Measurements from ENCODE around the gene USH2A. TPM values are rescaled to one million over a fixed set of nuclear protein-coding genes. Genes with fewer than 3 reads are reported as not detected.

USH2A gene
- total and polyA plus RNA-seq, 5 donors from 2014 or later: not detected

DNA sequence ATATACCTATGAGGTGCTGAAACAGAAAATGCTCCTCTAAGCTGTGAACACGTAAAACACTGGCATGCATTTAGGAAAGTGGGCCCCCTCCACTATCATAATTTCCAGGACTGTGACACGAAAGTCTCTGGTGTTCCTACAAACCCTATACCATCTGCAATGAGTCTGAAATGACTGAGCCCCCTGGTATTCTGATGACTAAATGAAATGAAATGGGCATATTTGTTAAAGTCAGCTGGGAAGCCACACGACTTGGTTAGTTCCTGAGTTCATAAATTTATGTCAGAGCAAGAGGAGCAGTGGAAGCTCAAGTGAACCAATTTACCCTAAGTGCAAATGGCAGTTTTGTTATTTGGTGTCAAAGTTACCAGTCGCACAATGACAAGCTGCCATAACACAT is 673.8 kb downstream of the USH2A start:
- no peak overlapping the region for H3K27ac ChIP-seq (ENCODE audit: insufficient read depth, low read length, poor library complexity, severe bottlenecking)
- no peak for ATAC-seq (ENCODE audit: low read depth in 2 of 2)
- no peak for DNase-seq
- Mint-ChIP-seq H3K36me3 (no peaks in the 10 kb centered on the region), H3K4me1 (no peaks in the 10 kb centered on the region), H3K4me3 (no peak overlapping the region), H3K27ac (no peak overlapping the region), H3K27me3 (no peaks in the 10 kb centered on the region), H3K9me3 (peaks cover 0 to 9% (median 1%) of the 10 kb centered on the region in 7 donors)
- H3K4me1 ChIP-seq (ENCODE audit: control insufficient read depth, insufficient read depth, low read length, poor library complexity, severe bottlenecking): no peaks in the 10 kb centered on the region
- no peak overlapping the region for H3K4me3 ChIP-seq (ENCODE audit: low read depth, low read length)
- no peaks in the 10 kb centered on the region for H3K36me3 ChIP-seq (ENCODE audit: control insufficient read depth, insufficient read depth, low read length)
- no peaks in the 10 kb centered on the region for H3K27me3 ChIP-seq (ENCODE audit: control insufficient read depth, insufficient read depth, low read length)
- H3K9me3 ChIP-seq (ENCODE audit: control insufficient read depth in 2 of 2, low read length in 2 of 2): no peaks in the 10 kb centered on the region

DNA sequence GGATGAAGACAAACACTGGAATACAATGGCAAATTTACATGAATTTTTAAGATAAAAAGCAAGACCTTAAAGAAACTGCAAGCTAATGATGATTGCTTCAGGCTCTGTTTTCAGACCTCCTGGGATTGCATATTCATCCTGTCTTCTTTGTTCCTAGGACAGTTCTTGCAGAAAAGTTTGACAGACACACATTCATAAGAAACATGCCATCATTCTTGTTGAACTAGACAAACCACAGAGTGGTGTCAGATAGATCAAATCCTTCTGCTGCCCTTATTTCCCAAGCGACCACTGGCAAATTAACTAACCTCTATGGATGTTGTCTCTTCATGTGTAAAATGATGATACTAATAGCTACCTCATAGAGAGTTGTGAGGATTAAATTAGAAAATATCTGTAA is 674.8 kb downstream of the USH2A start:
- no peaks in the 10 kb centered on the region for H3K4me1 Mint-ChIP-seq
- H3K36me3 ChIP-seq (ENCODE audit: control insufficient read depth, insufficient read depth, low read length): no peaks in the 10 kb centered on the region

DNA sequence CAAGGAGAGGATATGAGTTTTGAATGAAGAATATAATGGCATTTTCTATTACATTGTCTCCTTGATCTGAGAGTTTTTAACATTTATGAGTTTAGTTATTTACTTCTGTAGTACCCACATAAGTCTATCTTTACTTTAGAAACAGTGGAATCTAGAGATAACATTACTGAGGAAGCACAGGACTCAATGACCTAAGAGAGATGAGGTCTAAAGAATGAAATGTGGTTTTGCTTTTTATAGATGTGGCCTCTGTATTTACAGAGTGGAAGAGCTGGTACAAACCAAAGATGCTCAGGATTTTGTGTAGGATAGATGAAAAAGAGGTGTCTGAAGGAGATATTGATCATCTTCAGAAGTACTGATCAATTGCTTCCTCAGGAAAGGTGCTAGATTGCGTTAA is 678.8 kb downstream of the USH2A start:
- ATAC-seq (ENCODE audit: low read depth in 2 of 2) (no peak), DNase-seq (no peak)
- Mint-ChIP-seq H3K27ac (no peak overlapping the region), H3K36me3 (no peaks in the 10 kb centered on the region), H3K4me3 (no peak overlapping the region), H3K9me3 (peaks cover 0 to 5% (median 2%) of the 10 kb centered on the region in 7 donors), H3K27me3 (no peaks in the 10 kb centered on the region), H3K4me1 (no peaks in the 10 kb centered on the region)
- Histone ChIP-seq H3K27ac (ENCODE audit: insufficient read depth, low read length, poor library complexity, severe bottlenecking) (no peak overlapping the region), H3K4me1 (ENCODE audit: control insufficient read depth, insufficient read depth, low read length, poor library complexity, severe bottlenecking) (no peaks in the 10 kb centered on the region), H3K4me3 (ENCODE audit: low read depth, low read length) (no peak overlapping the region), H3K36me3 (ENCODE audit: control insufficient read depth, insufficient read depth, low read length) (no peaks in the 10 kb centered on the region), H3K27me3 (ENCODE audit: control insufficient read depth, insufficient read depth, low read length) (no peaks in the 10 kb centered on the region), H3K9me3 (ENCODE audit: control insufficient read depth in 2 of 2, low read length in 2 of 2) (no peaks in the 10 kb centered on the region)

More for the DNA sequence above, 674.8 kb downstream of the USH2A start:
- ATAC-seq (ENCODE audit: low read depth in 2 of 2): no peak
- peaks cover 0 to 9% (median 2%) of the 10 kb centered on the region in 7 donors for H3K9me3 Mint-ChIP-seq
- H3K27me3 Mint-ChIP-seq: no peaks in the 10 kb centered on the region
- Histone ChIP-seq H3K4me1 (ENCODE audit: control insufficient read depth, insufficient read depth, low read length, poor library complexity, severe bottlenecking) (no peaks in the 10 kb centered on the region), H3K9me3 (ENCODE audit: control insufficient read depth in 2 of 2, low read length in 2 of 2) (no peaks in the 10 kb centered on the region), H3K27ac (ENCODE audit: insufficient read depth, low read length, poor library complexity, severe bottlenecking) (no peak overlapping the region), H3K4me3 (ENCODE audit: low read depth, low read length) (no peak overlapping the region), H3K27me3 (ENCODE audit: control insufficient read depth, insufficient read depth, low read length) (no peaks in the 10 kb centered on the region)
- DNase-seq: no peak
- H3K27ac Mint-ChIP-seq: no peak overlapping the region
- H3K36me3 Mint-ChIP-seq: no peaks in the 10 kb centered on the region
- H3K4me3 Mint-ChIP-seq: no peak overlapping the region

DNA sequence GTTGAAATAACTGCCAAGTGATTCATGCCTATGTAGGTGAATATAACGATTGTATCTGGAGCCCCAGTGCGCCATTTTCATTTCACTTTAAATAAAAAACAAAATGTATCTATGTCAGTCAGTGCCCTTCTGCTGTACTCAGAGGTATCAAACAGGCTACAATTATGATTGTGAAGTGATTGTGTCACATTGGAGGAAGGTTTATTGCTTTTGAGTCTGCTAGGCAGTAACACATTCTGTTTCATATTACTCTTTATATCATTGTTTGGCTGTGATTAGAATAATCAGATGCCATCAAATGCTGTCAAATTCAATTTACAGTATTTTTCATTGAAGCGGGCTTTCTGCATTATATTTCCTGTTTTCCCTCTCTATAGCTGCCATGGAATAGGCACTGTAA is 684.2 kb downstream of the USH2A start:
- Mint-ChIP-seq H3K4me1 (no peaks in the 10 kb centered on the region), H3K9me3 (peaks cover 0 to 9% (median 0%) of the 10 kb centered on the region in 7 donors), H3K27me3 (no peaks in the 10 kb centered on the region), H3K36me3 (no peaks in the 10 kb centered on the region), H3K4me3 (no peak overlapping the region), H3K27ac (no peak overlapping the region)
- Histone ChIP-seq H3K27ac (ENCODE audit: insufficient read depth, low read length, poor library complexity, severe bottlenecking) (no peak overlapping the region), H3K9me3 (ENCODE audit: control insufficient read depth in 2 of 2, low read length in 2 of 2) (no peaks in the 10 kb centered on the region), H3K4me3 (ENCODE audit: low read depth, low read length) (no peak overlapping the region), H3K4me1 (ENCODE audit: control insufficient read depth, insufficient read depth, low read length, poor library complexity, severe bottlenecking) (no peaks in the 10 kb centered on the region), H3K36me3 (ENCODE audit: control insufficient read depth, insufficient read depth, low read length) (no peaks in the 10 kb centered on the region), H3K27me3 (ENCODE audit: control insufficient read depth, insufficient read depth, low read length) (no peaks in the 10 kb centered on the region)
- DNase-seq (no peak), ATAC-seq (ENCODE audit: low read depth in 2 of 2) (no peak)

DNA sequence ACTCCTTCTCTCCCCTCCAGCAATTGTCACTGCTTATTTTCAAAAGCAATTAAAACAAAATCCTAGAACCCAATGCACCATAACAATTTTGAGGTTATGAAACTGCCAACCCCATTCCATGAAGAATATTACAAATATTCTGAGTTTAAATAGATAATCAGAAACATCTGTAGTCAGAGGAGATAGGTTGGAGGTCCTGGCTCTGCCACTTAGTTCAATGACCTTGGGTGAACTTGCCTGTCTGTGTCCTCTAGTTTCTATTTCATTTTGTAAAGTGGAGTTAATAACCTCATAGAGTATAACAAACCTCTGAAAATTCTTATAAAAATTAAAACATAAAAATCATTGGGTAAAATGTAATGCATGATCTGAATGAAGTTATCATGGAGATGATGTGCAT is 691.5 kb downstream of the USH2A start:
- Histone ChIP-seq H3K36me3 (ENCODE audit: control insufficient read depth, insufficient read depth, low read length) (no peaks in the 10 kb centered on the region), H3K27ac (ENCODE audit: insufficient read depth, low read length, poor library complexity, severe bottlenecking) (no peak overlapping the region), H3K27me3 (ENCODE audit: control insufficient read depth, insufficient read depth, low read length) (no peaks in the 10 kb centered on the region), H3K9me3 (ENCODE audit: control insufficient read depth in 2 of 2, low read length in 2 of 2) (no peaks in the 10 kb centered on the region), H3K4me3 (ENCODE audit: low read depth, low read length) (no peak overlapping the region), H3K4me1 (ENCODE audit: control insufficient read depth, insufficient read depth, low read length, poor library complexity, severe bottlenecking) (no peaks in the 10 kb centered on the region)
- no peak for DNase-seq
- Mint-ChIP-seq H3K27me3 (no peaks in the 10 kb centered on the region), H3K4me3 (no peak overlapping the region), H3K27ac (no peak overlapping the region), H3K4me1 (no peaks in the 10 kb centered on the region), H3K36me3 (no peaks in the 10 kb centered on the region), H3K9me3 (peaks cover 0 to 17% (median 5%) of the 10 kb centered on the region in 7 donors)
- ATAC-seq (ENCODE audit: low read depth in 2 of 2): no peak

DNA sequence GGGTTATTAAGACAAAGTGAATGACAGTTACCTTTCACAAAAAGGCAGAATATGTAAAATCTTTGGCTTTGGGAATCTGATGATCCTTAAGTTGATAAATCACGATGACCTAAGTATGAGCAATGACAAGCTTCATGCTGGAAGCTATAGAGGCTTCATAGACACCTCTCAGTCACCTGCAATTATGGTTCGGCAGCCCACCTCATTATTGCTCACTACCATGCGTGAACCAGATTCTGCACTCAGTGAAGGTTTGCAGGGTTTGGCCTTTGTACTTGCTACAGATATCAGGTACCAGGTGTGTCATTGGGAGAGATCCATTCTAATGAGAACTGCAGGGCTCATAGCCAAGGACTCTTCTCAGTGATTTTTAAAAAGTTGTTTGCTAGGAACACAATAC is 692.6 kb downstream of the USH2A start:
- no peak overlapping the region for H3K4me3 Mint-ChIP-seq
- Histone ChIP-seq H3K27ac (ENCODE audit: insufficient read depth, low read length, poor library complexity, severe bottlenecking) (no peak overlapping the region), H3K9me3 (ENCODE audit: control insufficient read depth in 2 of 2, low read length in 2 of 2) (no peaks in the 10 kb centered on the region), H3K4me1 (ENCODE audit: control insufficient read depth, insufficient read depth, low read length, poor library complexity, severe bottlenecking) (no peaks in the 10 kb centered on the region), H3K36me3 (ENCODE audit: control insufficient read depth, insufficient read depth, low read length) (no peaks in the 10 kb centered on the region), H3K4me3 (ENCODE audit: low read depth, low read length) (no peak overlapping the region), H3K27me3 (ENCODE audit: control insufficient read depth, insufficient read depth, low read length) (no peaks in the 10 kb centered on the region)
- no peak overlapping the region for H3K27ac Mint-ChIP-seq
- no peaks in the 10 kb centered on the region for H3K4me1 Mint-ChIP-seq
- H3K27me3 Mint-ChIP-seq: no peaks in the 10 kb centered on the region
- ATAC-seq (ENCODE audit: low read depth in 2 of 2): no peak
- no peaks in the 10 kb centered on the region for H3K36me3 Mint-ChIP-seq
- DNase-seq: no peak
- H3K9me3 Mint-ChIP-seq: peaks cover 0 to 17% (median 5%) of the 10 kb centered on the region in 7 donors

DNA sequence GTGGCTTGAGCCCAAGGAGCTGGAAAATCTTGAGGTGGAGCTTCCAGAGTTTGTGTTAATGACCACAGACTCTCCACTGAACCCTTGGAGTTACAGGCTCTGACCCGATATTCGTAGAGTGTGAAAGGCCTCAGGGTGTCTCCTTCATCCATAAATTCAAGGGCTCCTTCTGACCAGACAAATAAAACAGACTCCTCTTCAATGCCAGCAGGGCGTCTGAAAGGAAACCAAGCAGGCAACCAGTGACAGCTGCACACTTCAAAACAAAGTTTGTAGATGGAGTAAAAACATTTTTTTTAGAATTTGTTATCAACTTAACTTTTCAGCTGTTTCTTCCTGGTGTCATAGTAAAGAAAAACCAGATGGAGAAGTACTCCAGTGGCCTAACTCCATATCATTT is 695.1 kb downstream of the USH2A start:
- peaks cover 0 to 6% (median 3%) of the 10 kb centered on the region in 7 donors for H3K9me3 Mint-ChIP-seq
- no peak for DNase-seq
- Histone ChIP-seq H3K27me3 (ENCODE audit: control insufficient read depth, insufficient read depth, low read length) (no peaks in the 10 kb centered on the region), H3K9me3 (ENCODE audit: control insufficient read depth in 2 of 2, low read length in 2 of 2) (no peaks in the 10 kb centered on the region), H3K4me1 (ENCODE audit: control insufficient read depth, insufficient read depth, low read length, poor library complexity, severe bottlenecking) (no peaks in the 10 kb centered on the region), H3K36me3 (ENCODE audit: control insufficient read depth, insufficient read depth, low read length) (no peaks in the 10 kb centered on the region), H3K27ac (ENCODE audit: insufficient read depth, low read length, poor library complexity, severe bottlenecking) (no peak overlapping the region), H3K4me3 (ENCODE audit: low read depth, low read length) (no peak overlapping the region)
- H3K27me3 Mint-ChIP-seq: no peaks in the 10 kb centered on the region
- H3K36me3 Mint-ChIP-seq: no peaks in the 10 kb centered on the region
- ATAC-seq (ENCODE audit: low read depth in 2 of 2): no peak
- H3K4me1 Mint-ChIP-seq: no peaks in the 10 kb centered on the region
- no peak overlapping the region for H3K4me3 Mint-ChIP-seq
- no peak overlapping the region for H3K27ac Mint-ChIP-seq

DNA sequence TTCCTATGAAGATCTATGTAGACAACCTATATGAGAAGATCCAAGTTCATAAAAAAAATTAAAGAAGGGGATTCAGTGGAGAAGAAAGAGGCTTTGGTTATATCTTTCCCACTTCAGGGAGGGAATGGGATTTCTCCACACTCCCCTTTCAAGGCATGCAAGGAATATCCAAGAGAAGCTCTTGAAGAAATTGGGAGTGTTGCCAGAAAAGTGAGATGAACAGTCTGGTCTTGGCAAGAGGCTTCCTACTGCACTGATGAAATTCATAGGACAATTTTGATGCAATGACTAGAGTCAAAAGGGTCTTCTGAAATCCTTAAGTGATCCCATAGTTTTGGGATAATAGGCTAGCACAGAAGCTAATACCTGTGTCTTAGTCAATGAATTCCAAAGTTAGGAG is 703.1 kb downstream of the USH2A start:
- Mint-ChIP-seq H3K36me3 (no peaks in the 10 kb centered on the region), H3K9me3 (peaks cover 4 to 12% (median 5%) of the 10 kb centered on the region in 7 donors), H3K4me1 (no peaks in the 10 kb centered on the region), H3K27me3 (no peaks in the 10 kb centered on the region), H3K4me3 (no peak overlapping the region), H3K27ac (no peak overlapping the region)
- no peaks in the 10 kb centered on the region for H3K27me3 ChIP-seq (ENCODE audit: control insufficient read depth, insufficient read depth, low read length)
- no peaks in the 10 kb centered on the region for H3K9me3 ChIP-seq (ENCODE audit: control insufficient read depth in 2 of 2, low read length in 2 of 2)
- ATAC-seq (ENCODE audit: low read depth in 2 of 2) (no peak), DNase-seq (no peak)
- no peaks in the 10 kb centered on the region for H3K36me3 ChIP-seq (ENCODE audit: control insufficient read depth, insufficient read depth, low read length)
- no peaks in the 10 kb centered on the region for H3K4me1 ChIP-seq (ENCODE audit: control insufficient read depth, insufficient read depth, low read length, poor library complexity, severe bottlenecking)
- H3K4me3 ChIP-seq (ENCODE audit: low read depth, low read length): no peak overlapping the region
- no peak overlapping the region for H3K27ac ChIP-seq (ENCODE audit: insufficient read depth, low read length, poor library complexity, severe bottlenecking)

All from CD4-positive, CD25-positive, alpha-beta regulatory T cell (primary cell).